Fibroblast of skin of back (primary cell): ENCODE results near the gene IL1B. TPM values are rescaled to one million over a fixed set of nuclear protein-coding genes. Genes with fewer than 3 reads are reported as not detected.
"Not testable (repeated sequence)": the region's sequence is repeated elsewhere in the genome, so short reads cannot be mapped to it uniquely, and the experiment has no call there.

Source experiments
- DNase-seq: peaks from one replicate; pipeline ENCODE4 v3.0.0-alpha.2; 2013
- polyA plus RNA-seq, 2 experiments: library from polyadenylated mRNA; unstranded; fragments of 120-200 nt; gene quantifications; one replicate each; pipeline ENCODE4 v1.2.1, GENCODE V29; 2013; ENCODE audit not compliant: insufficient read length in 2 of 2

IL1B gene
- polyA plus RNA-seq (2013, experiment 1 of 2; ENCODE audit: insufficient read length) = 12.0 TPM
- polyA plus RNA-seq (2013, experiment 2 of 2; ENCODE audit: insufficient read length) = 27.5 TPM

GRCh38 chr2:112836695-112837117, at the start of gene IL1B:
Gene IL1B, minus strand, starts transcription at chr2:112836779. Its CDS starts 550 bp downstream, at chr2:112836229.
- DNase-seq = peak; percentile 88

- no peak for DNase-seq
Observed at GRCh38 chr2:112886291-112886690, 49.7 kb upstream of the IL1B start.

GRCh38 chr2:112885506-112885902, 48.9 kb upstream of the IL1B start:
- no peak for DNase-seq

GRCh38 chr2:112884869-112885505, 48.4 kb upstream of the IL1B start:
- DNase-seq = peak; percentile 31

- no peak for DNase-seq
Observed at GRCh38 chr2:112883669-112884068, 47.1 kb upstream of the IL1B start.

- DNase-seq = peak; percentile 88
Observed at GRCh38 chr2:112881217-112881985, 44.8 kb upstream of the IL1B start.

- DNase-seq = no peak
Observed at GRCh38 chr2:112880696-112881095, 44.1 kb upstream of the IL1B start.

- DNase-seq = peak; percentile 74
Observed at GRCh38 chr2:112880091-112880531, 43.5 kb upstream of the IL1B start.

- no peak for DNase-seq
Observed at GRCh38 chr2:112879491-112880041, 43.0 kb upstream of the IL1B start.

- peak; percentile 90 for DNase-seq
Observed at GRCh38 chr2:112877423-112877822, 40.8 kb upstream of the IL1B start.

GRCh38 chr2:112876971-112877361, 40.4 kb upstream of the IL1B start:
- peak; percentile 53 for DNase-seq

GRCh38 chr2:112876257-112876970, 39.8 kb upstream of the IL1B start:
- DNase-seq = no peak

- DNase-seq = no peak
Observed at GRCh38 chr2:112870841-112871835, 34.6 kb upstream of the IL1B start.

GRCh38 chr2:112869258-112869842, 32.8 kb upstream of the IL1B start:
- DNase-seq = peak; percentile 80

- no peak for DNase-seq
Observed at GRCh38 chr2:112867701-112868631, 31.4 kb upstream of the IL1B start.

- DNase-seq = no peak
Observed at GRCh38 chr2:112866128-112866835, 29.7 kb upstream of the IL1B start.

GRCh38 chr2:112864072-112864471, 27.5 kb upstream of the IL1B start:
- no peak for DNase-seq

- DNase-seq = not testable (repeated sequence)
Observed at GRCh38 chr2:112859406-112860183, 23.0 kb upstream of the IL1B start.
